ENCODE measurements around the gene ACTG2. TPM values are rescaled to one million over a fixed set of nuclear protein-coding genes. Genes with fewer than 3 reads are reported as not detected.

ACTG2 gene
- total RNA-seq, 1 donor from 2014 or later, result not detected

DNA sequence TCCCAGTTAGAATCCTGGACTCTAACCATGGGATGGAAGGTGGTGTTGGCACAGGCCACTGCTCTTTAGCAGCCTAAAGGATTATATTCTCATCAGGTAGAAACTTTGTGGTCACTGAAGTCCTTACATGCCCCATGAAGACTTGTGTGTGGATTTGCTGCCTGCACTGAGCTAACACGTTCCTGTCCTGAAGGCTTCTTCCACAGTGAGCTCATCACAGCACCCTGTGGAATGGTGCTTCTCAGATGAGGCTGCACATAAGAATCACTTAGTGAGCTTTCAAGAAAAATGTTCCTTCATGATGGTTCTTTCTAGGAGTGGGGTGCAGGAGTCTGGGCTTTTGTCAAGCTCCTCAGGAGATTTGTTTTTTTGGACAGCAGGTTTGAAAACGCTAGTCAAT, 37.3 kb upstream of the ACTG2 start:
- Mint-ChIP-seq H3K4me3 (ENCODE audit: unreplicated experiment) (no peak overlapping the region), H3K36me3 (ENCODE audit: unreplicated experiment) (peaks cover 6% of the 10 kb centered on the region)
- TF ChIP-seq, protein P1, sequence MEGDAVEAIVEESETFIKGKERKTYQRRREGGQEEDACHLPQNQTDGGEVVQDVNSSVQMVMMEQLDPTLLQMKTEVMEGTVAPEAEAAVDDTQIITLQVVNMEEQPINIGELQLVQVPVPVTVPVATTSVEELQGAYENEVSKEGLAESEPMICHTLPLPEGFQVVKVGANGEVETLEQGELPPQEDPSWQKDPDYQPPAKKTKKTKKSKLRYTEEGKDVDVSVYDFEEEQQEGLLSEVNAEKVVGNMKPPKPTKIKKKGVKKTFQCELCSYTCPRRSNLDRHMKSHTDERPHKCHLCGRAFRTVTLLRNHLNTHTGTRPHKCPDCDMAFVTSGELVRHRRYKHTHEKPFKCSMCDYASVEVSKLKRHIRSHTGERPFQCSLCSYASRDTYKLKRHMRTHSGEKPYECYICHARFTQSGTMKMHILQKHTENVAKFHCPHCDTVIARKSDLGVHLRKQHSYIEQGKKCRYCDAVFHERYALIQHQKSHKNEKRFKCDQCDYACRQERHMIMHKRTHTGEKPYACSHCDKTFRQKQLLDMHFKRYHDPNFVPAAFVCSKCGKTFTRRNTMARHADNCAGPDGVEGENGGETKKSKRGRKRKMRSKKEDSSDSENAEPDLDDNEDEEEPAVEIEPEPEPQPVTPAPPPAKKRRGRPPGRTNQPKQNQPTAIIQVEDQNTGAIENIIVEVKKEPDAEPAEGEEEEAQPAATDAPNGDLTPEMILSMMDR (IDR thresholded peaks at IDR 0.05; ENCODE audit: partially characterized antibody, unreplicated experiment), result no peak

DNA sequence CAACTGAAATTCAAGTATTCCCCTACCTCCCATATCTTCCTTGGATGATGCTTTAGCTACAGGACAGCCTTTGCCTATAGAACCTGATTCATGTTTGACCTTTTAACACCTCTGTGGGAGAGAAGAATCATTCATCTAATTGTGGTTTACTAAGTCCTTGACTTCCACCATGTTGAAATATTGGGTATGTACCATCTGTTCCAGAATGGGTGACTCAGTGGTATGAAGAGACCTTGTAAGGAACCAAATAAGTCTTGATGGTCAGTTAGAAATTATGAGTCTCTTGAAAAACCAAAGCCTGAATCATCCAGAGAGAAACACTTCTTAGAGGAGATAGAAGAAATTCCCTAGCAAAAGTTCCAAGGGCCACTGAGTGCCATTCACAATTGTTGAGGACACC, 36.6 kb upstream of the ACTG2 start:
- H3K27ac Mint-ChIP-seq (ENCODE audit: unreplicated experiment), result no peak overlapping the region
- H3K4me1 Mint-ChIP-seq (ENCODE audit: low read depth, unreplicated experiment), result no peaks in the 10 kb centered on the region
- TF ChIP-seq, protein P1 (IDR thresholded peaks at IDR 0.05; ENCODE audit: partially characterized antibody, unreplicated experiment), result no peak
- H3K36me3 Mint-ChIP-seq (ENCODE audit: unreplicated experiment), result peaks cover 6% of the 10 kb centered on the region
- no peaks in the 10 kb centered on the region for H3K9me3 Mint-ChIP-seq (ENCODE audit: unreplicated experiment)
- H3K4me3 Mint-ChIP-seq (ENCODE audit: unreplicated experiment), result no peak overlapping the region
- H3K27me3 Mint-ChIP-seq (ENCODE audit: unreplicated experiment), result no peaks in the 10 kb centered on the region
- no peak for DNase-seq

More for the DNA sequence above, 37.3 kb upstream of the ACTG2 start:
- Mint-ChIP-seq H3K4me1 (ENCODE audit: low read depth, unreplicated experiment) (no peaks in the 10 kb centered on the region), H3K9me3 (ENCODE audit: unreplicated experiment) (no peaks in the 10 kb centered on the region), H3K27ac (ENCODE audit: unreplicated experiment) (no peak overlapping the region), H3K27me3 (ENCODE audit: unreplicated experiment) (no peaks in the 10 kb centered on the region)
- DNase-seq, result no peak

DNA sequence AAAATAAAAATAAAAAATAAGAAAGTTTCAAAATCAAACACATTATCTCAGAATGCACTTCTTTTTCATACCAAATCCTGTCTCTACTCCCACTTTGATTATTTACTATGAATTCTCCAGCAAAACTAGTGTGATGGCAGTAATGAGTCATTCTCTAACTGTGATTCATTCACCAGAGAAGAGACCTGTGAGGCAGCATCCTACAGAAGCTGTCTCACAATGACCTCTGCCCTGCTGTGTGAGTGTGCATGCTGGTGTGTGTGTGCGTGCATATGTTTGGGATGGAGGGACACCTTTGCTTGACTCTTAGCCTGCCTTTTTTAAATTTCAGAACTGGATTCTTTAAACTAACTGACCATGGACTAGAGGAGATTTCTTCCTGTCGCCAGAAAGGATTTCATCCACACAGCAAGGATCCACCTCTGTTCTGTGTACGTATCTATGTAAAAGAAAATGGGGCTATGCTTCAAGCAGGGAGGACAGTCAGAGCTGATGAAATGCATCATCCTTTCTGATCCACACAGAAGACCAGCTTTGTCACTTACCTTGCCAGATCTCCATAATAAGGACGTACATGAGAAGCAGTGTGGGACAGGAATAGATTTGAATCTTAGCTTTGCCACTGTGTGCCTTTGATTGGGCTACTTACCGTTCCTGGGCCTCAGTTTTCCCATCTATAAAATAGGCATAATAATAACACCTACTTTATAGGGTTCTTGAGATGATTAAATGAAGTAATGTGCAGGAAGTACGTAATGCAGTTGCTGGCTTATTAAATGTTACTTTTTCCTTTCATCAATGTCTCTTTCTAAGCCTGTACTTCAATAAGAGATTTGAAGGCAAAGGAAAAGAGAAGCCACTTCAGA, 32.9 kb upstream of the ACTG2 start:
- Mint-ChIP-seq H3K36me3 (ENCODE audit: unreplicated experiment) (peaks cover 6% of the 10 kb centered on the region), H3K27me3 (ENCODE audit: unreplicated experiment) (no peaks in the 10 kb centered on the region), H3K9me3 (ENCODE audit: unreplicated experiment) (no peaks in the 10 kb centered on the region), H3K4me1 (ENCODE audit: low read depth, unreplicated experiment) (no peaks in the 10 kb centered on the region), H3K27ac (ENCODE audit: unreplicated experiment) (no peak overlapping the region), H3K4me3 (ENCODE audit: unreplicated experiment) (no peak overlapping the region)
- no peak for DNase-seq
- TF ChIP-seq, protein P1 (IDR thresholded peaks at IDR 0.05; ENCODE audit: partially characterized antibody, unreplicated experiment), result no peak

DNA sequence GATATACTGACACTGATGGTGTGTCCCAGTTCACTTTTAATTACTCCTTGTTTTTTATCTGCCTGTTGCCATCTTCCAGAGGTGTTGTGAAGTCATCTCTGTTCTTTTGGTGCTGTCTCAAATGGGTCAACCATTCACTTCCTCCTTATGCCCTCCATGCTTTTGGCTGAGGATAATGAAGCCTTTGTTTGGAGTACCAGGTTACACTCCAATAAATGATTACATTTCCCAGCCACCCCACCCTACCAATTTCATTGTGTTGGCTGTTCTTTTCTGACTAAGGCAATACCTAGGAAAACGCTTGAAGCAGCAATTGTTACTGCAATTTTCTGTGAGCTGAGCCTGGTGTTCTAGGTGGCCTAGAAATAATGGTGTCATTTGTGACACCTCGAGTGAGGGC, 29.8 kb upstream of the ACTG2 start:
- Mint-ChIP-seq H3K9me3 (ENCODE audit: unreplicated experiment) (no peaks in the 10 kb centered on the region), H3K27ac (ENCODE audit: unreplicated experiment) (no peak overlapping the region), H3K36me3 (ENCODE audit: unreplicated experiment) (no peaks in the 10 kb centered on the region), H3K27me3 (ENCODE audit: unreplicated experiment) (peaks cover 1% of the 10 kb centered on the region), H3K4me1 (ENCODE audit: low read depth, unreplicated experiment) (no peaks in the 10 kb centered on the region), H3K4me3 (ENCODE audit: unreplicated experiment) (no peak overlapping the region)
- TF ChIP-seq, protein P1 (IDR thresholded peaks at IDR 0.05; ENCODE audit: partially characterized antibody, unreplicated experiment), result no peak
- DNase-seq, result no peak
